ENCODE results near the gene MZT2B. TPM values are rescaled to one million over a fixed set of nuclear protein-coding genes. Genes with fewer than 3 reads are reported as not detected.

Gene MZT2B
- total and polyA plus RNA-seq, 2 experiments from 2014 or later, result 70.9 to 233 TPM

GRCh38 chr2:130162968-130163367, 19.1 kb upstream of the MZT2B start:
- Histone ChIP-seq H3K4me2 (no peak overlapping the region), H3K9me2 (ENCODE audit: insufficient read depth) (no peaks in the 10 kb centered on the region), H4K20me1 (replicated peaks; ENCODE audit: insufficient read depth) (no peaks in the 10 kb centered on the region; the same call in 1 of the 2 replicates), H2AFZ (no peak overlapping the region), H3K36me3 (ENCODE audit: insufficient read depth) (peaks cover 13% of the 10 kb centered on the region), H3K27ac (ENCODE audit: low read depth) (no peak overlapping the region), H3K4me1 (ENCODE audit: insufficient read depth) (no peaks in the 10 kb centered on the region), H3K4me3 (no peak overlapping the region), H3K27me3 (ENCODE audit: insufficient read depth) (no peaks in the 10 kb centered on the region), H3K79me2 (replicated peaks; ENCODE audit: insufficient read depth) (no peaks in the 10 kb centered on the region), H3F3A (replicated peaks; ENCODE audit: low read depth) (no peaks in the 10 kb centered on the region)
- no peak for DNase-seq (ENCODE audit: low spot score)
- peaks cover 9% of the 10 kb centered on the region for H3K27me3 Mint-ChIP-seq (ENCODE audit: insufficient read depth, low read depth, poor library complexity)
- no peak overlapping the region for H3K4me3 Mint-ChIP-seq
- H3K27ac Mint-ChIP-seq, result no peak overlapping the region
- TF ChIP-seq ZNF462 (CRISPR knock-in tag; IDR thresholded peaks at IDR 0.05) (no peak), ZNF114 (CRISPR knock-in tag; IDR thresholded peaks at IDR 0.05) (no peak), CTCF (conservative IDR thresholded peaks at IDR 0.05; ENCODE audit: low read depth in 2 of 2) (no peak), STAT1 (IDR thresholded peaks at IDR 0.05; ENCODE audit: unreplicated experiment) (no peak), JUNB (IDR thresholded peaks at IDR 0.05; ENCODE audit: unreplicated experiment) (no peak), ETS1 (IDR thresholded peaks at IDR 0.05) (no peak), EZH2phosphoT487 (IDR thresholded peaks at IDR 0.05; ENCODE audit: unreplicated experiment) (no peak), POLR2AphosphoS5 (IDR thresholded peaks at IDR 0.05; ENCODE audit: low read depth) (no peak), EZH2 (IDR thresholded peaks at IDR 0.05; ENCODE audit: low read depth, unreplicated experiment) (no peak), CREB1 (CRISPR knock-in tag; IDR thresholded peaks at IDR 0.05; ENCODE audit: low read depth) (no peak), NANOG (IDR thresholded peaks at IDR 0.05; ENCODE audit: borderline replicate concordance) (no peak), ZNF331 (CRISPR knock-in tag; IDR thresholded peaks at IDR 0.05; ENCODE audit: low read depth) (no peak), REST (IDR thresholded peaks at IDR 0.05; ENCODE audit: unreplicated experiment) (no peak)
- H3K9me3 Mint-ChIP-seq, result no peaks in the 10 kb centered on the region
- ATAC-seq, result no peak
- H3K4me1 Mint-ChIP-seq, result peaks cover 3% of the 10 kb centered on the region; the same call in 2 of the 3 replicates
- peaks cover 64% of the 10 kb centered on the region for H3K36me3 Mint-ChIP-seq (ENCODE audit: low read depth)

All from GM23338 (cell line).